ENCODE data around the gene CNGA4.

Gene CNGA4

DNA sequence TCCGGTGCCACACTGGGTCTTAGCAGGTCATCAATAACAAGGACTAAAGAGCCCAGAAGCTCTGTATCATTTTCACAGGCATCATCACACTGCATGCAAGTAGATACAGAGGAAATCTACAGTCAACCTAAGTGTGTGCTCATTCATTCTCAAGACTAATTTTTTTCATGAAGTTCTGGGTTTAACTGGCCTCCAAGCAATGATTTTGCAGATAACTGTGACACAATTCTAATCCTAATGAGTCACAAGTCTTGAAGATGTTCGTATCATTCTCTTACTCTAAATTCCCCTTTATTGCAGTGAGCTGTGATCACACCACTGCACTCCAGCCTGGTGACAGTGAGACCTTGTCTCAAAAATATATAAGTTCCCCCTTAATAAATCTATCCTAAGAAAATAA, 37.4 kb upstream of the CNGA4 start:
- TF ChIP-seq, protein P1, sequence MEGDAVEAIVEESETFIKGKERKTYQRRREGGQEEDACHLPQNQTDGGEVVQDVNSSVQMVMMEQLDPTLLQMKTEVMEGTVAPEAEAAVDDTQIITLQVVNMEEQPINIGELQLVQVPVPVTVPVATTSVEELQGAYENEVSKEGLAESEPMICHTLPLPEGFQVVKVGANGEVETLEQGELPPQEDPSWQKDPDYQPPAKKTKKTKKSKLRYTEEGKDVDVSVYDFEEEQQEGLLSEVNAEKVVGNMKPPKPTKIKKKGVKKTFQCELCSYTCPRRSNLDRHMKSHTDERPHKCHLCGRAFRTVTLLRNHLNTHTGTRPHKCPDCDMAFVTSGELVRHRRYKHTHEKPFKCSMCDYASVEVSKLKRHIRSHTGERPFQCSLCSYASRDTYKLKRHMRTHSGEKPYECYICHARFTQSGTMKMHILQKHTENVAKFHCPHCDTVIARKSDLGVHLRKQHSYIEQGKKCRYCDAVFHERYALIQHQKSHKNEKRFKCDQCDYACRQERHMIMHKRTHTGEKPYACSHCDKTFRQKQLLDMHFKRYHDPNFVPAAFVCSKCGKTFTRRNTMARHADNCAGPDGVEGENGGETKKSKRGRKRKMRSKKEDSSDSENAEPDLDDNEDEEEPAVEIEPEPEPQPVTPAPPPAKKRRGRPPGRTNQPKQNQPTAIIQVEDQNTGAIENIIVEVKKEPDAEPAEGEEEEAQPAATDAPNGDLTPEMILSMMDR (IDR thresholded peaks at IDR 0.05) = no peak

DNA sequence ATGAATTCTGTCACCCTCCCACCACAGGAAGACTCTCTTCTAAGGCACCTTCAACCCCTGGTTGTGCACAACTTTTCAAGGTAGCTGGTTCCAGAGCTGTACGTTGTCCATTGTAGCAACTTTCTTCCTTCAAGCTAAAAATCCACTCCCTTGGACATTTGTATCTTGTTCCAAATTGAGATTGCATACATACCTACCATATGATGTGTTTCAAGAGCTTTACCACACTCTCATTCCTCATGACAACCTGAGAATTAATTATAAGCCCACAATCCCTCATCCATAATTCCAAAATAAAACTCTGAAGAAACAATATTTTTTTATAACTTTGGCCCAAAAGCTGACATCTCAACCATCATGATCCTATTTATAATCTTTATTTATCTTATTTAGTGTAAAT, 36.8 kb upstream of the CNGA4 start:
- TF ChIP-seq, protein P1 (IDR thresholded peaks at IDR 0.05) = no peak

DNA sequence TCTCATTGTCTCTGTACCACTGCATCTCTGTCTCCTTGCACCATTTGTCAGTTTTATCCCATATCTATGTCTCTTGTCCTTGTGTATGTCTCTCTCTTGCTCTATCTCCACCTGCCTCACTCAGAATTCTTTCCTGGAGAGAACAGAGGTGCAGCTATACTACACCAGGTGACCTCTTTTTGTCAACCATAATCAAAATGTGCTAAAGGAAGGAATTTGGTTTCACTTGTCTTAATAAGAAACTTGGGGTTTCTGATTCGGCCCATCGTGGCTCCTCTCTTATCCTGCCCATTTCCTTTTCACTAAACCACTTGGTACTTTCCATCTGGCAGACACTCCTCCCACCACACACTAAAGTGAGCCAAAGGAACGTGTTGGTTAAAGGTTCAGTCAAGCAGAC, 35.6 kb upstream of the CNGA4 start:
- TF ChIP-seq, protein P1 (IDR thresholded peaks at IDR 0.05) = no peak

DNA sequence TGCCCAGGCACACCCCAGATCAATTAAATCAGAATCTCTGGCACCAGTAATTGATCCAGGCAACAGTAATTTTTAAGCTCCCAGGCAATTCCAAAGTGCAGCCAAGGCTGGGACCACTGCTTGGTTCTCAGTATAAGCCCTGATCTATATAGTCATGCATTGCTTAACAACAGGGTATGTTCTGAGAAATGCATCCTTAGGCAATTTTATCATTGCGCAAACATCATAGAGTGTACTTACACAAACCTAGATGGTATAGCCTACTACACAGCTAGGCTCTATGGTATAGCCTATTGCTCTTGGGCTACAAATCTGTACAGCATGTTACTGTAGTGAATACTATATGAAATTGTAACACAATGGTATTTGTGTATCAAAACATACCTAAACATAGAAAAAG, 34.2 kb upstream of the CNGA4 start:
- TF ChIP-seq, protein P1 (IDR thresholded peaks at IDR 0.05) = no peak

DNA sequence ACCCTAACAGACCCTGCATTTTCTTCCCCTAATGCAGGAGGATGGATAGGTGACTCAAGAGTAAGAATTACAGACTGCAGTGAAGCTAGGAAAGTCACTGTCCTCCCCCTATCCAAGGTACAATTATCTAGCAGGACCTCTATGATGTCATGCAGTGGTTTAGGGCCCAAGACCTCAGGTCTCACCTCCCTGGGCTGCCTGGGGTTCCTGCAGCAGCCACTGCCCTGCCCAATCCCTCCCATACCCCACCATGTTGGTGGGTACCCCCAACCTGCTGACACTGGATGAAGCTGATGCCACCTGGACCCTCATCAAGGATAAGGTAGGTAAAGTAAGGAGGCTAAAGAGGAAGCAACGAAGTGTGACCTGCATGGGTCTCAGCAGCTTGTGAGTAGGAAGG, 33.5 kb upstream of the CNGA4 start, which contains the start of gene C11orf42:
C11orf42 (plus strand) TSS at position 192 of the 400 bp plus-strand sequence; CDS start at position 251, 59 bp downstream.
- TF ChIP-seq, protein P1 (IDR thresholded peaks at IDR 0.05) = no peak

DNA sequence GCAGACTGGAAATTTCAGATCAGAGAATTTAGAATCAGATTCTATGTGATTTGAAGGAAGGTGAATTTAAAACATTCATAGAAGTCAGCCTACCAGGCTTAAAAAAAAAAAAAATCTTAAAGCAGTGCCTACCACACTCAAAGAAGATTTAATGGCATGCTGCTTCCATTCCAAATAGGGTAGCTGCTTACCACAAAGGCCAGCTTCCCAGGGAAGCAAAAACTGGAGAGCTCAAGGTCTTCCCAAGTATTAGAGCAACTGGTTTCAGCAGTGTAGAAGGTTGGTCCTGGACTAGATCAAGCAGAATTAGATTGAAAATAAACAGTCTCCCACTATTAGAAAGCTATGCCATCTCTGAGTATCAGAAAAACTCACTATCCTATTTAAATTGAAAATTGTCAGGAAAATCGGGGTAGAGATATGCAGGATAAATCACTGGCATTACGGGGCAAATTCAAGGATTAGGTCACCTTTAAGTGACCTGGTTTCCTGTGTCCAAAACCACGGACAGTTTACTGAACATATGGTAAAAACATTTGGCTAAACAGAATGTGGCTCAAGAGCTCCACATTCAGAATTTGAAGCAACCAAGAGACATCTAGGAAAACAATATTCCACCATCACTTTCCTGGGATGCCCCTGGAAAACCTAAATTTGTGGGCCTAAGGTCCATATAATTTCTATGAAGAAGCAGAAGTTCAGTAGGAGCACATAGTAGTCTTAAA, 32.3 kb upstream of the CNGA4 start:
- TF ChIP-seq, protein P1 (IDR thresholded peaks at IDR 0.05) = no peak

DNA sequence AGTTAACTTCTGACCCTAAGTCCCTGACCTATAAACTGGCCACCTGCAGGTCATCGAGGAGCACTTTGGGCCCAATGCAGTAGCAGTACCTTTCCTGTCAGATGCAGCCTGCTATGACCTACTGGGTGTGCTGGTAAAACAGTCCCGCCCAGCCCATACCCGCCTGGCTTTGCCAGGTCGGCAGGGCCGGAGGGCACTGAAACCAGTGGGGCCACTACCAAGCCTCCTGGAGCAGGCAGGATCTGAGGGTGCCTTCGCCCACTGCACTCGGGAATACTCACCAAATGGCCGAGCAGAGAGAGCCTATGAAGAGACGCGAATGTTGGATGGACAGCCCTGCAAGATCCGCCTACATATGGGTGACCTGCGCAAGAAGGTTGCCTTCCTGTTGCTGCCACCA, 29.1 kb upstream of the CNGA4 start:
- TF ChIP-seq, protein P1 (IDR thresholded peaks at IDR 0.05) = no peak
